ENCODE results near the gene JSRP1. TPM values are rescaled to one million over a fixed set of nuclear protein-coding genes. Genes with fewer than 3 reads are reported as not detected.

The JSRP1 gene
- total RNA-seq, 4 donors from 2014 or later, result not detected

DNA sequence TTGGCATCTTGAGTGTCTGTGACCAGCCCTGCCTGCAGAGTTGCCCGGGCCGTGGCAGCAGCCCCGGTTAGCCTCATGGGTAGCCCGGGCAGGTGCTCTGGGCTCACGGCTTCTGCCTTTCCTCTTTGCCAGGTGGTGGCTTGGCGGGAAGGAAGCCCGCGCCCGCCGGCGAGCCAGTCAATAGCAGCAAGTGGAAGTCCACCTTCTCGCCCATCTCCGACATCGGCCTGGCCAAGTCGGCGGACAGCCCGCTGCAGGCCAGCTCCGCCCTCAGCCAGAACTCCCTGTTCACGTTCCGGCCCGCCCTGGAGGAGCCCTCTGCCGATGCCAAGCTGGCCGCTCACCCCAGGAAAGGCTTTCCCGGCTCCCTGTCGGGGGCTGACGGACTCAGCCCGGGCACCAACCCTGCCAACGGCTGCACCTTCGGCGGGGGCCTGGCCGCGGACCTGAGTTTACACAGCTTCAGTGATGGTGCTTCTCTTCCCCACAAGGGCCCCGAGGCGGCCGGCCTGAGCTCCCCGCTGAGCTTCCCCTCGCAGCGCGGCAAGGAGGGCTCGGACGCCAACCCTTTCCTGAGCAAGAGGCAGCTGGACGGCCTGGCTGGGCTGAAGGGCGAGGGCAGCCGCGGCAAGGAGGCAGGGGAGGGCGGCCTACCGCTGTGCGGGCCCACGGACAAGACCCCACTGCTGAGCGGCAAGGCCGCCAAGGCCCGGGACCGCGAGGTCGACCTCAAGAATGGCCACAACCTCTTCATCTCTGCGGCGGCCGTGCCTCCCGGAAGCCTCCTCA, 30.0 kb downstream of the JSRP1 start:
- Histone ChIP-seq H3K27me3 (no peaks in the 10 kb centered on the region), H3K36me3 (peaks cover 2 to 95% (median 13%) of the 10 kb centered on the region in 3 donors), H3K4me3 (no peak overlapping the region), H3K4me1 (peaks cover 0 to 15% (median 8%) of the 10 kb centered on the region in 4 donors), H3K27ac (no peak overlapping the region), H3K9me3 (no peaks in the 10 kb centered on the region)
- no peak for DNase-seq (ENCODE audit: low spot score in 2 of 2)
- 93 to 95% methylated on average over 49 to 51 of the region's 59 CpGs for WGBS, 2 donors
- TF ChIP-seq CTCF (IDR thresholded peaks at IDR 0.05) (no peak), POLR2A (IDR thresholded peaks at IDR 0.05) (no peak), EP300 (IDR thresholded peaks at IDR 0.05) (no peak)

GRCh38 chr19:2225415-2226050, 30.7 kb downstream of the JSRP1 start:
- no peak for DNase-seq (ENCODE audit: low spot score in 2 of 2)
- no peak overlapping the region for H3K27ac ChIP-seq
- 93 to 94% methylated on average over 20 to 31 of the region's 32 CpGs for WGBS, 2 donors
- TF ChIP-seq EP300 (IDR thresholded peaks at IDR 0.05) (no peak), CTCF (IDR thresholded peaks at IDR 0.05) (no peak), POLR2A (IDR thresholded peaks at IDR 0.05) (no peak)
- H3K9me3 ChIP-seq, result no peaks in the 10 kb centered on the region
- H3K4me1 ChIP-seq, result peaks cover 0 to 18% (median 15%) of the 10 kb centered on the region in 4 donors
- H3K36me3 ChIP-seq, result peaks cover 2 to 89% (median 13%) of the 10 kb centered on the region in 3 donors
- no peak overlapping the region for H3K4me3 ChIP-seq
- no peaks in the 10 kb centered on the region for H3K27me3 ChIP-seq

- no peak for TF ChIP-seq EP300 (IDR thresholded peaks at IDR 0.05)
- no peak for TF ChIP-seq CTCF (IDR thresholded peaks at IDR 0.05)
- TF ChIP-seq POLR2A (IDR thresholded peaks at IDR 0.05), result no peak
- no peaks in the 10 kb centered on the region for H3K27me3 ChIP-seq
- WGBS, 2 donors, result 84 to 85% methylated on average over 12 to 13 of the region's 13 CpGs
- DNase-seq (ENCODE audit: low spot score in 2 of 2), result no peak
- H3K9me3 ChIP-seq, result no peaks in the 10 kb centered on the region
- H3K4me1 ChIP-seq, result peaks cover 0 to 25% (median 19%) of the 10 kb centered on the region in 4 donors
- H3K27ac ChIP-seq, result no peak overlapping the region
- H3K36me3 ChIP-seq, result peaks cover 2 to 89% (median 9%) of the 10 kb centered on the region in 3 donors
- no peak overlapping the region for H3K4me3 ChIP-seq
These were observed 31.4 kb downstream of the JSRP1 start for GRCh38 chr19:2224754-2225349.

DNA sequence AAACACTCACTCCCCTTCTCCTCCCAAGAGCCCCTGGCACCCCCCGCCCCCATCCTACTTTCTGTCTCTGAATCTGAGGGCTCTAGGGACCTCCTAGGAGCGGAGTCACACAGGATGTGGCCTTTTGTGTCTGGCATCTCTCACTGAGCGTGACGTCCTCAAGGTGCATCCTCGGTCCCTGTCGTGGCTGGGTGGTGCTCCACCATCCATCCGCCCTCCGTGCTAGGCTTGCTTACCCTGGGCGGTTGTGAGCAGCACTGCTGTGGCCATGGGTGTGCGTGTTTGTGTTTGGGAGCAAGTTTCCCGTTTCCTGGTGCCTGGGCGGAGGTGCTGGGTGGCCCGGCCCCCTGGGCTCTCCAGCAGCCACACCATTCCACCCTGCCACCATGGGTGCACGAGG, 32.3 kb downstream of the JSRP1 start:
- DNase-seq (ENCODE audit: low spot score in 2 of 2), result no peak
- Histone ChIP-seq H3K9me3 (no peaks in the 10 kb centered on the region), H3K4me1 (peaks cover 0 to 28% (median 19%) of the 10 kb centered on the region in 4 donors), H3K36me3 (peaks cover 2 to 89% (median 9%) of the 10 kb centered on the region in 3 donors), H3K27ac (no peak overlapping the region), H3K4me3 (no peak overlapping the region), H3K27me3 (no peaks in the 10 kb centered on the region)
- TF ChIP-seq EP300 (IDR thresholded peaks at IDR 0.05) (no peak), POLR2A (IDR thresholded peaks at IDR 0.05) (no peak)
- 89 to 90% methylated on average over 14 of the region's 14 CpGs for WGBS, 2 donors

DNA sequence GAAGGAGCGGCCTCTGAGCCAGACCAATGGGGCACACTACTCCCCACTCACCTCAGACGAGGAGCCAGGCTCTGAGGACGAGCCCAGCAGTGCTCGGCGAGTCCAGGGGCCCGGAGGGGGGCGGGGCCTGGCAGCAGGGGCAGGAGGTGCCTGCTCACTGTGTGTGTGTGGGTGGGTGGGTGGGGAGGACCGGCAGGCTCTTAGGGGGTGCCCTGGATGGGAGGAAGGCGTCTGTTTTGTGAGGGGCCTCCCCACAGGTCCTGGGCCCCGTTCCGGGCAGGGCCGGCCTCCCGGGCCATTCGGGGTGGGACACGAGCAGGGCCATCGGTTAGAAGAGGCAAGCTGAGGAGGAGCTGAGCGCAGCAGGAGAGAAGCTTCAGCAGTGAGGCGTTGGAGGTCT, 32.8 kb downstream of the JSRP1 start:
- Histone ChIP-seq H3K9me3 (no peaks in the 10 kb centered on the region), H3K4me1 (peaks cover 0 to 28% (median 19%) of the 10 kb centered on the region in 4 donors), H3K27ac (no peak overlapping the region), H3K4me3 (no peak overlapping the region), H3K36me3 (peaks cover 2 to 89% (median 9%) of the 10 kb centered on the region in 3 donors), H3K27me3 (no peaks in the 10 kb centered on the region)
- TF ChIP-seq POLR2A (IDR thresholded peaks at IDR 0.05) (no peak), EP300 (IDR thresholded peaks at IDR 0.05) (no peak), CTCF (IDR thresholded peaks at IDR 0.05) (no peak)
- 76 to 90% methylated on average over 9 to 11 of the region's 18 CpGs for WGBS, 2 donors
- no peak for DNase-seq (ENCODE audit: low spot score in 2 of 2)
